ENCODE results near the gene OR56A1.

The OR56A1 gene

DNA sequence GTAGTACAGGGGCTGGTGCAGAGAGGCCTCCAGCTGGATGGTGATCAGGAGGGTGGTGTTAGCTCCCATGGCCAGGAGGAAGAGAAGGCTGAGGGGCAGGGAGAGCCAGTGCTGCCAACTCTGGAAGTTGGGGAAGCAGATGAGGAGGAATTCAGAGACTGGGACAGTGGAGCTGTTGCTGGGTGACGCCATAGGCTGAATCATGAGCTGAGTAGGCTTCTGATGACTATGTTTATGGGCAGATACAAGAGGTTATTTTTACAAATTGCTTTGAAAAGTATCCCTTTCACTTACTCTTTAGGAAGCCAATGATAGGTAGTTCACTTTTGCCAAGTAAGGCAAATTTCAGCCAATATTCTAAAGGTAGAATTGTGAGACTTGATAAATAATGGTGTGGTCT is 3.1 kb downstream of the OR56A1 start:
- Histone ChIP-seq H3K4me3 (ENCODE audit: low read length) (no peak overlapping the region), H3K4me1 (ENCODE audit: control insufficient read depth, insufficient read depth, low read length) (no peaks in the 10 kb centered on the region), H3K9me3 (ENCODE audit: control insufficient read depth, low read length) (no peaks in the 10 kb centered on the region), H3K27me3 (replicated peaks; ENCODE audit: control insufficient read depth, insufficient read depth, low read length) (peaks cover 11% of the 10 kb centered on the region), H3K9ac (ENCODE audit: low read length) (no peak overlapping the region), H3K36me3 (ENCODE audit: control insufficient read depth, insufficient read depth, low read length, severe bottlenecking) (no peaks in the 10 kb centered on the region)
- DNase-seq (ENCODE audit: low read depth): no peak

DNA sequence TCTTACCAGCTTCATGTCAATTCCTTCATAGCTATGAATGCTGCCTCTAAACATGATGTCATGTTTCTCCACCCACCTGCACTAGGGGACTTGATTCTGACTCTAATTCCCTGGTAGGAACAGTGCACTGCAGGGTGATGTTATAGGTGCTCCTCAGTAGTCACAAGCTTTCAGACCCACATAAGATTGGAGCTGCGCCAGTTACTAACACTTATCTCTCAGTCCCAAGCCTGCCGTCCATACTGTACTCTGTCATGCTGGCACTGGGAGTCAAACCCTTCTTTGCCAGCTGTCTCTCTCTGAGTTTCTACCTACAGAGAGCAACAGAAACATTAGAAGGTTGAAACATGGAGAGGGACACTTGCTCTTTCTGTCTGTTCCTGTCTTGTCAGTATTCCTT is 5.5 kb downstream of the OR56A1 start:
- Histone ChIP-seq H3K9me3 (ENCODE audit: control insufficient read depth, low read length) (no peaks in the 10 kb centered on the region), H3K4me1 (ENCODE audit: control insufficient read depth, insufficient read depth, low read length) (no peaks in the 10 kb centered on the region), H3K36me3 (ENCODE audit: control insufficient read depth, insufficient read depth, low read length, severe bottlenecking) (no peaks in the 10 kb centered on the region), H3K4me3 (ENCODE audit: low read length) (no peak overlapping the region), H3K27me3 (replicated peaks; ENCODE audit: control insufficient read depth, insufficient read depth, low read length) (peaks cover 11% of the 10 kb centered on the region), H3K9ac (ENCODE audit: low read length) (no peak overlapping the region)
- no peak for DNase-seq (ENCODE audit: low read depth)

DNA sequence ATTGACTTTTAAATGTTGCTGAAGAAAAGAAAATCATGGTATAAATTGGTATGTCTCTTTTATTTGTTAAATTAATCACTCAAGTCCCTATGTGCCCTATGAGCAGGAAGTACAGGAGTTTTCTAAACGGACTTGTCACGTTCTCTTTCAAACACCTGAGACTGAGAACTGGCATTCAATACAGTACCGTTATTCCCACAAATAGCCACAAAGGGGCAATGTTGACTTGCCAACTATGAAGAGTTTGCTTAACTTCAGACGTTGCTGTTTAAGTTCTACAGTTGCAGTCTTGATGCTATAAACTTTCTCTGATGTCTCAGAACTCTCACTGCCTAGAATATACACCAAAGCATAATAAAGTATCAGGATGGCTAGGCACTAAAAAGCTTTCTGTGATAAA is 7.6 kb downstream of the OR56A1 start:
- H3K9me3 ChIP-seq (ENCODE audit: control insufficient read depth, low read length): no peaks in the 10 kb centered on the region
- H3K27me3 ChIP-seq (replicated peaks; ENCODE audit: control insufficient read depth, insufficient read depth, low read length): peaks cover 11% of the 10 kb centered on the region
- H3K36me3 ChIP-seq (ENCODE audit: control insufficient read depth, insufficient read depth, low read length, severe bottlenecking): no peaks in the 10 kb centered on the region
- H3K4me1 ChIP-seq (ENCODE audit: control insufficient read depth, insufficient read depth, low read length): no peaks in the 10 kb centered on the region
- H3K9ac ChIP-seq (ENCODE audit: low read length): no peak overlapping the region
- peak; percentile 79 for DNase-seq (ENCODE audit: low read depth)
- no peak overlapping the region for H3K4me3 ChIP-seq (ENCODE audit: low read length)

DNA sequence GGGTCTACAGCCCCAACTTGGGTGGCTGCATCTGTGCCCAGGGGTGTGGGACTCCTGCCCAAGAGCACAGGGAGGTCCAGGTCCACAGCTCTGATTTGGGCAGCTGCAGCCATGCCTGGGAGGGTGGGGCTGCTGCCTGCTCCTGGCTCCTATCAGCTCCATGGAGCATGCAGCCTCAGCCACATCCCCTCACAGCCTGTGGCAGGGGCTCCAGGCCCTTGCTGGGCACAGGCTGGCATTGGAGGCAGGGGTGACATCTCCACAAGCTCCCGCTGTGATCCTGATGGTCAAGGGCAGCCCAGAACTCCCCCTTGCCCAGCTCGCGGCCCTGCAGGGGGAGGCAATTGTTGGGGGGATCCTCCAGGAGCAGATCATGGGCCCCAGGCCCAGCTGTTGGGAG is 17.5 kb downstream of the OR56A1 start:
- no peak for DNase-seq (ENCODE audit: low read depth)
- Histone ChIP-seq H3K9me3 (ENCODE audit: control insufficient read depth, low read length) (no peaks in the 10 kb centered on the region), H3K36me3 (ENCODE audit: control insufficient read depth, insufficient read depth, low read length, severe bottlenecking) (no peaks in the 10 kb centered on the region), H3K27me3 (replicated peaks; ENCODE audit: control insufficient read depth, insufficient read depth, low read length) (peaks cover 16% of the 10 kb centered on the region), H3K4me1 (ENCODE audit: control insufficient read depth, insufficient read depth, low read length) (no peaks in the 10 kb centered on the region), H3K9ac (ENCODE audit: low read length) (no peak overlapping the region), H3K4me3 (ENCODE audit: low read length) (no peak overlapping the region)

DNA sequence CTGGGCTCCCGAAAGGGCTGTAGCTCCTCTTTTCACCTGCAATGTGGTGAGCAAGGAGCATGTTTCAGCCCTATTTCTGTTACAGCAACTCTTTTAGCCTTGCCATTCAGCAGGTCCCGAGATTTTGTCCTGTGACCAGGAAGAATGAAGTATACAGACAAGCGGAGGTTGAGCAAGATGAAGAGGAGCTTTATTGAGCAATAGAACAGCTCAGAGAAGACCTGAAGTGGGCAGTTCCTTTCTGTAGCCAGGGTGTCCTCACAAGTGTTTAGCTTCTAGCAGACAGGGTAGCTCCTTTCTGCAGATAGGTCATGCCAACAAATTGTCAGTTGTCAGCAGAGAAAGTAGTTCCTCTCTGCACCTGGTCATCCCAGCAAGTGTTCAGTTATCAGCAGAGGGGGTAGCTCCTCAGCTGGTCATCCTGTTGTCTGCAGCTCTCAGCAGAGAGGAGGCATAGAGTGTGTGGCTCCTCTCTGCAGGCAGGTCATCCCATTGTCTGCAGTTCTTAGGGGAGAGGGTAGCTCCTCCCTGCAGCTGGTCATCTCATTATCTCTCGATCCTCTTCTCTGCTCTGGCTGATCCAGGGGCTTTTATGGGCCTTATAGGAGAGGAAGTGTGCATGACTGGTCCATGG is 18.4 kb downstream of the OR56A1 start:
- no peaks in the 10 kb centered on the region for H3K4me1 ChIP-seq (ENCODE audit: control insufficient read depth, insufficient read depth, low read length)
- H3K4me3 ChIP-seq (ENCODE audit: low read length): no peak overlapping the region
- no peak for DNase-seq (ENCODE audit: low read depth)
- no peaks in the 10 kb centered on the region for H3K36me3 ChIP-seq (ENCODE audit: control insufficient read depth, insufficient read depth, low read length, severe bottlenecking)
- H3K27me3 ChIP-seq (replicated peaks; ENCODE audit: control insufficient read depth, insufficient read depth, low read length): peaks cover 17% of the 10 kb centered on the region
- H3K9ac ChIP-seq (ENCODE audit: low read length): no peak overlapping the region
- no peaks in the 10 kb centered on the region for H3K9me3 ChIP-seq (ENCODE audit: control insufficient read depth, low read length)

DNA sequence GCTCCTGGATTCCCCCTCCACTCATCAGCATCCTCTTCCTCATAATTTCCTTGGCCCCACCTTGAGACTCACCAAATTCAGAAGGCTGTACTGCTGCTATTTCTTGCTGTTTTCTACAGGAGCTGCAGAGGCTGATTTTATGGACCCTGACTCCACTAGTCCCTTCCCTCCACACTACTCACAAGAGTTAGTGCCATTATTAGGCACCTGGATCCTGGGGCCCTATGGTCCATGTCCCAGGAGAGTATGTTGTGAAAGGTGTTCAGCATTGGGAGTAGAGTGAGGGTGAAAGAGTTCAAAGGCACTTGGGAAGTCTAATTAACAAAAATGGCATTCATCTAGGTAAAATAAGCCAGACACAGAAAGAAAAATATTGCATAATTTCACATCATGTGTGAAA is 23.7 kb downstream of the OR56A1 start, which contains the start of gene OR56A4:
Gene OR56A4, minus strand, starts transcription at position 101 of the 400 bp plus-strand sequence. CDS start 3,954 bp downstream, outside the sequence.
- no peaks in the 10 kb centered on the region for H3K4me1 ChIP-seq (ENCODE audit: control insufficient read depth, insufficient read depth, low read length)
- DNase-seq (ENCODE audit: low read depth): no peak

DNA sequence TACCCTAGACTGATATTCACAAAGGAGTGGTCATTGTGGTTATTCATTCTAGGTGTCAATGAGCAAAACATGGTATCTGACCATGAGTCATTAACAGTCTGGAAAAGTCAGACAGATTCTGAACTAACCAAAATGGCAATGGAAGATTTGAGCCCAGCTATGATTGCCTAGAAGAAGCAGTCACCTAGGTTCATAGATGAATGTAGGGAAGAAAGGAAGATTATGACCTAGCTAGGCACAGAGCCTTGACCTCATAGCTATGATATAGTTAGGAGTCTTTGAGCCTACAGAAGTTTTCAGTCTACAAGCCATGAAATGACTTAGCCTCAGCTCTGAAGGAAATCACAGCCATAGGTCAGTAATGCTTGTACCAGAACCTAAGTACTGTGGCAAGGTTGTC is 24.2 kb downstream of the OR56A1 start:
- no peaks in the 10 kb centered on the region for H3K4me1 ChIP-seq (ENCODE audit: control insufficient read depth, insufficient read depth, low read length)
- DNase-seq (ENCODE audit: low read depth): no peak
- H3K9ac ChIP-seq (ENCODE audit: low read length): no peak overlapping the region
- H3K4me3 ChIP-seq (ENCODE audit: low read length): no peak overlapping the region
- no peaks in the 10 kb centered on the region for H3K36me3 ChIP-seq (ENCODE audit: control insufficient read depth, insufficient read depth, low read length, severe bottlenecking)
- peaks cover 24% of the 10 kb centered on the region for H3K27me3 ChIP-seq (replicated peaks; ENCODE audit: control insufficient read depth, insufficient read depth, low read length)
- no peaks in the 10 kb centered on the region for H3K9me3 ChIP-seq (ENCODE audit: control insufficient read depth, low read length)

More for the DNA sequence above, 23.7 kb downstream of the OR56A1 start, which contains the start of gene OR56A4:
- H3K4me3 ChIP-seq (ENCODE audit: low read length): no peak within 1 kb of the TSS
- H3K9me3 ChIP-seq (ENCODE audit: control insufficient read depth, low read length): no peaks in the 10 kb centered on the region
- H3K9ac ChIP-seq (ENCODE audit: low read length): no peak within 1 kb of the TSS
- no peaks in the 10 kb centered on the region for H3K36me3 ChIP-seq (ENCODE audit: control insufficient read depth, insufficient read depth, low read length, severe bottlenecking)
- H3K27me3 ChIP-seq (replicated peaks; ENCODE audit: control insufficient read depth, insufficient read depth, low read length): peaks cover 21% of the 10 kb centered on the region

DNA sequence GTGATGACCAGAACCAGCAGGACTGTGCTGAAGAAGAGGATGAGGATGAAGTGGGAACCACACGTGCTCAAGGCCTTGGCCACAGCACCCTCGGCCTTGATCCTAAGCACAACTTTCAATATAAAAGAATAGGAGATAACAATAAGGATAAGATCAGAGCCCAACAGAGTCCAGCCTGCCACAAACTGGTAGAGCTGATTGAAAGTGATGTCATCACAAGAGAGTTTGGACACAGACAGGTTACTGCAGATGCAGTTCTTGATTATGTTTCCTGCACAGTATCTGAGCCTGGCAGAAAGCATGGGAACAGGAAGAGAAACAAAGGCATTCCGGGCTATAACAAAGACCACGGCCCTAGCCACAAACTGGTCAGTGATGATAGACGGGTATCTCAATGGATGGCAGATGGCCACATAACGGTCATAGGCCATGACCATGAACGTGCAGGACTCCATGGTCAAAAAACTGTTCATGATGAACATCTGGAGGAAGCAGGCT is 28.3 kb downstream of the OR56A1 start:
- Histone ChIP-seq H3K36me3 (ENCODE audit: control insufficient read depth, insufficient read depth, low read length, severe bottlenecking) (no peaks in the 10 kb centered on the region), H3K9ac (ENCODE audit: low read length) (no peak overlapping the region), H3K4me1 (ENCODE audit: control insufficient read depth, insufficient read depth, low read length) (no peaks in the 10 kb centered on the region), H3K27me3 (replicated peaks; ENCODE audit: control insufficient read depth, insufficient read depth, low read length) (peaks cover 17% of the 10 kb centered on the region), H3K4me3 (ENCODE audit: low read length) (no peak overlapping the region), H3K9me3 (ENCODE audit: control insufficient read depth, low read length) (no peaks in the 10 kb centered on the region)
- DNase-seq (ENCODE audit: low read depth): no peak

DNA sequence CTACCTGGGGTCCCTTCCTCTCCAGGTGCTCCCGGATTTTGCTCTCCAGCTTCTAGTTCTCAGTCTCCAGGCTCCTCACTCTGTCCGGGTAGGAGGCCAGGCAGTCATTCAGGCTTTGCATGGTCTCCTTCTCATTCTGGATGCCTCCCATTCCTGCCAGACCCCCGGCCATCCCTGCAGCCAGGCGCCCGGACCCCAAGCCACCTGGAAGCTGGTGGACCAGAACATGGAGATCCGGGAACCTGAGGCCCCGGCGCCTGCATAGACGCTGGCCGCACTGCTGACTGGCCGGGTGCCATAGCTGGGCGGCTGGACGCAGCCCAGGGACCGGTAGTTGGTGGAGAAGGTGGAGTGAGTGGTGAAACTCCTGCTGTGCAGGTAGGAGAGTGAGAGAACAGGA is 35.8 kb downstream of the OR56A1 start:
- Histone ChIP-seq H3K27me3 (replicated peaks; ENCODE audit: control insufficient read depth, insufficient read depth, low read length) (peaks cover 10% of the 10 kb centered on the region), H3K4me3 (ENCODE audit: low read length) (no peak overlapping the region), H3K36me3 (ENCODE audit: control insufficient read depth, insufficient read depth, low read length, severe bottlenecking) (no peaks in the 10 kb centered on the region), H3K9ac (ENCODE audit: low read length) (no peak overlapping the region), H3K4me1 (ENCODE audit: control insufficient read depth, insufficient read depth, low read length) (peaks cover 12% of the 10 kb centered on the region), H3K9me3 (ENCODE audit: control insufficient read depth, low read length) (no peaks in the 10 kb centered on the region)
- no peak for DNase-seq (ENCODE audit: low read depth)

DNA sequence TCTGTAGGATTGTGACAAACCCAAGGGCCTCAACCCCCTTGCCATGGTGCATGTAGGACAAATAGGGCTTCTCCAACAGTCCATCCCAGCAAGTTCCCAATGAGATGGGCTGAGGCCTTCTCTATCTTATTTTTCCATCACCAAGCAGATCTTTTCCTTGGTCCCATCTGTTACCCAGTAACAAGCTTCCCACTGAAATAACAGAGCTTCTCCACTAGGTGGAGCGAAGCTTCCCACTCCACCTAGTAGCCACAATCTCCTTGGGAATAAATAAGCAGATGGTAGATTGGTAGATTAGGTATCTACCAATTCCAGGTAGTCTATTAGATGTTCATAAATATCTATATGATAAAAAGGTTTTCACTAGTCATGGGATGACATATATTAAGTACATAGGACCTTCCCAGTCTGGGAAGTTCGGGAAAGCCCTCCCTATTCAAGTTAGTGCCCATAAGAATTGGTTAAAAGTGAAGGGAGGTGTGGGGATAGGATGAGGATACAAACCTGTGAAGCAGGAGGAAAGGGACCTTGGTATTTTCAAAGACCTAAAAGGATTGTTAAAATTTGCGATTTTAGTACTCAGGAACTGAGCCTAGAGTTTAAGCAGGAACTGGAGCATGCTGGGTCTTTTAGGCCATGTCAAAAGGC is 37.8 kb downstream of the OR56A1 start:
- no peak overlapping the region for H3K9ac ChIP-seq (ENCODE audit: low read length)
- peaks cover 7% of the 10 kb centered on the region for H3K27me3 ChIP-seq (replicated peaks; ENCODE audit: control insufficient read depth, insufficient read depth, low read length)
- no peaks in the 10 kb centered on the region for H3K9me3 ChIP-seq (ENCODE audit: control insufficient read depth, low read length)
- no peaks in the 10 kb centered on the region for H3K36me3 ChIP-seq (ENCODE audit: control insufficient read depth, insufficient read depth, low read length, severe bottlenecking)
- DNase-seq (ENCODE audit: low read depth): peak; percentile 27
- peaks cover 12% of the 10 kb centered on the region for H3K4me1 ChIP-seq (ENCODE audit: control insufficient read depth, insufficient read depth, low read length)
- H3K4me3 ChIP-seq (ENCODE audit: low read length): peak overlapping the region; percentile 24

DNA sequence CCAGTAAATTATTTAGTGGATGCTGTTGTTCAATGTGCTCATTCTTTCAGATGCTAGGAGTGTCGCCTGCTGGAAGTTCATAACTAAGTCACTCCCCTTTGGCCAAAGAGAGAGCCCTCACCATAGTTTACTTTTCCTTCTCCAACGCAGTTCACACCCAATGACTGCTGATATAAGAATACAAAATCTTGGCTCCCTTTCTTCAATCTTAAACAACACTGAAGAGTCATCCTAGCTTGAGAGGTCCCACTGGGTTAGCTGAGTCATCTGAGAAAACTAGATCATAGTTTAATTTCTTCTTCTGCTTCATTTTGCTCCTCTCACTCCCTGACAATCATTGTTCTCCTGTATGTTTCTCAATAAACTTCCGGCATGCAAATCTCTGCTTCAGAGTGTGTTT is 38.4 kb downstream of the OR56A1 start:
- Histone ChIP-seq H3K9ac (ENCODE audit: low read length) (no peak overlapping the region), H3K4me3 (ENCODE audit: low read length) (peak overlapping the region; percentile 24), H3K36me3 (ENCODE audit: control insufficient read depth, insufficient read depth, low read length, severe bottlenecking) (no peaks in the 10 kb centered on the region), H3K27me3 (replicated peaks; ENCODE audit: control insufficient read depth, insufficient read depth, low read length) (peaks cover 4% of the 10 kb centered on the region), H3K9me3 (ENCODE audit: control insufficient read depth, low read length) (no peaks in the 10 kb centered on the region), H3K4me1 (ENCODE audit: control insufficient read depth, insufficient read depth, low read length) (peaks cover 12% of the 10 kb centered on the region)
- no peak for DNase-seq (ENCODE audit: low read depth)

Data from adipocyte (in vitro differentiated cells).